GM23338 (cell line): ENCODE results near the gene LDLRAD3. TPM values are rescaled to one million over a fixed set of nuclear protein-coding genes. Genes with fewer than 3 reads are reported as not detected.

Source experiments
- ATAC-seq: fragments of 200-7000 bp; cut with Tn5 transposase; 3 replicates; pipeline ENCODE4 v1.9.1; 2020
- DNase-seq: peaks from one replicate; pipeline ENCODE4 v3.0.0-alpha.2; 2015; ENCODE audit warnings: low spot score
- H2AFZ ChIP-seq: fragments of 200-600 bp; sonication (generic); 2 replicates; pipeline ENCODE4 v1.8.0; 2016; ENCODE audit warnings: antibody characterized with exemption, mild to moderate bottlenecking, moderate library complexity
- H3F3A ChIP-seq: fragments of 200-600 bp; sonication (generic); replicated peaks from 2 replicates; pipeline ENCODE4 v1.8.0; 2017; ENCODE audit warnings: antibody characterized with exemption, mixed run types, low read depth
- H3K27ac ChIP-seq: fragments of 200-600 bp; sonication (generic); 2 replicates; pipeline ENCODE4 v1.6.1; 2016; ENCODE audit warnings: low read depth
- H3K27me3 ChIP-seq: fragments of 200-600 bp; sonication (generic); 2 replicates; pipeline ENCODE4 v1.8.0; 2016; ENCODE audit warnings: mild to moderate bottlenecking, mixed run types, moderate library complexity; ENCODE audit not compliant: insufficient read depth
- H3K36me3 ChIP-seq: fragments of 200-600 bp; sonication (generic); 2 replicates; pipeline ENCODE4 v1.8.0; 2016; ENCODE audit warnings: mild to moderate bottlenecking; ENCODE audit not compliant: insufficient read depth
- H3K4me1 ChIP-seq: fragments of 200-600 bp; sonication (generic); 2 replicates; pipeline ENCODE4 v1.8.0; 2016; ENCODE audit warnings: mild to moderate bottlenecking, moderate library complexity; ENCODE audit not compliant: insufficient read depth
- H3K4me2 ChIP-seq: fragments of 200-600 bp; sonication (generic); 2 replicates; pipeline ENCODE4 v1.7.1; 2017; ENCODE audit warnings: mixed run types
- H3K4me3 ChIP-seq: fragments of 200-600 bp; sonication (generic); 2 replicates; pipeline ENCODE4 v1.6.1; 2016; ENCODE audit warnings: mixed run types
- H3K79me2 ChIP-seq: fragments of 200-600 bp; sonication (generic); replicated peaks from 2 replicates; pipeline ENCODE4 v1.8.0; 2017; ENCODE audit warnings: mild to moderate bottlenecking; ENCODE audit not compliant: insufficient read depth
- H3K9me2 ChIP-seq: fragments of 200-600 bp; sonication (generic); 2 replicates; pipeline ENCODE4 v1.8.0; 2017; ENCODE audit not compliant: insufficient read depth
- H4K20me1 ChIP-seq: fragments of 200-600 bp; sonication (generic); replicated peaks from 2 replicates; pipeline ENCODE4 v1.8.0; 2017; ENCODE audit warnings: mild to moderate bottlenecking; ENCODE audit not compliant: insufficient read depth
- H3K27ac Mint-ChIP-seq: 2 replicates; pipeline ENCODE4 v1.8.0; 2020; ENCODE audit warnings: inconsistent platforms, mild to moderate bottlenecking, moderate library complexity, mixed read lengths
- H3K27me3 Mint-ChIP-seq: 3 replicates; pipeline ENCODE4 v1.8.0; 2022; ENCODE audit warnings: low read depth, mild to moderate bottlenecking, moderate library complexity, mixed read lengths, inconsistent platforms; ENCODE audit not compliant: insufficient read depth, poor library complexity
- H3K36me3 Mint-ChIP-seq: 3 replicates; pipeline ENCODE4 v1.8.0; 2021; ENCODE audit warnings: low read depth, mild to moderate bottlenecking, inconsistent platforms, moderate library complexity, mixed read lengths
- H3K4me1 Mint-ChIP-seq: 3 replicates; pipeline ENCODE4 v1.8.0; 2020; ENCODE audit warnings: mild to moderate bottlenecking, inconsistent platforms, mixed read lengths
- H3K4me3 Mint-ChIP-seq: 3 replicates; pipeline ENCODE4 v1.8.0; 2021; ENCODE audit warnings: moderate library complexity, mild to moderate bottlenecking, inconsistent platforms, mixed read lengths
- H3K9me3 Mint-ChIP-seq: 3 replicates; pipeline ENCODE4 v1.8.0; 2020; ENCODE audit warnings: moderate library complexity, mild to moderate bottlenecking, inconsistent platforms, mixed read lengths
- CREB1 ChIP-seq: fragments of 250-450 bp; sonication (Bioruptor Pico); IDR thresholded peaks from 2 replicates; pipeline ENCODE4 v1.5.0; 2020; ENCODE audit warnings: low read depth, mild to moderate bottlenecking, moderate library complexity
- CTCF ChIP-seq, 2 experiments: fragments of 200-600 bp in 1 of 2; sonication (generic) in 1 of 2; conservative IDR thresholded peaks; 2 replicates each; pipeline versions ENCODE4 v1.5.1 to v1.6.1; 2016 to 2017; ENCODE audit warnings: antibody characterized with exemption in 2 of 2, low read depth in 2 of 2, mild to moderate bottlenecking in 2 of 2, moderate library complexity in 1 of 2
- ETS1 ChIP-seq: IDR thresholded peaks from 2 replicates; pipeline ENCODE4 v1.6.1; 2016; ENCODE audit warnings: antibody characterized with exemption
- EZH2 ChIP-seq: fragments of 200-600 bp; sonication (generic); IDR thresholded peaks from one replicate; pipeline ENCODE4 v1.8.0; 2017; ENCODE audit warnings: antibody characterized with exemption, mild to moderate bottlenecking, low read depth; ENCODE audit not compliant: unreplicated experiment
- EZH2phosphoT487 ChIP-seq: fragments of 200-600 bp; sonication (generic); IDR thresholded peaks from one replicate; pipeline ENCODE4 v1.8.1; 2018; ENCODE audit warnings: antibody characterized with exemption; ENCODE audit not compliant: unreplicated experiment
- JUNB ChIP-seq: IDR thresholded peaks from one replicate; pipeline ENCODE4 v1.6.1; 2016; ENCODE audit warnings: antibody characterized with exemption; ENCODE audit not compliant: unreplicated experiment
- NANOG ChIP-seq: IDR thresholded peaks from 2 replicates; pipeline ENCODE4 v1.6.1; 2016; ENCODE audit warnings: antibody characterized with exemption, borderline replicate concordance
- POLR2AphosphoS5 ChIP-seq: IDR thresholded peaks from 2 replicates; pipeline ENCODE4 v1.6.1; 2016; ENCODE audit warnings: antibody characterized with exemption, low read depth
- REST ChIP-seq: IDR thresholded peaks from one replicate; pipeline ENCODE4 v1.6.1; 2018; ENCODE audit warnings: antibody characterized with exemption; ENCODE audit not compliant: unreplicated experiment
- STAT1 ChIP-seq: IDR thresholded peaks from one replicate; pipeline ENCODE4 v1.6.1; 2016; ENCODE audit warnings: antibody characterized with exemption; ENCODE audit not compliant: unreplicated experiment
- ZNF114 ChIP-seq: fragments of 250-450 bp; sonication (Bioruptor Pico); IDR thresholded peaks from 2 replicates; pipeline ENCODE4 v1.5.0; 2020; ENCODE audit warnings: mild to moderate bottlenecking, moderate library complexity
- ZNF331 ChIP-seq: fragments of 250-450 bp; sonication (Bioruptor Pico); IDR thresholded peaks from 2 replicates; pipeline ENCODE4 v1.5.0; 2020; ENCODE audit warnings: low read depth, mild to moderate bottlenecking, moderate library complexity
- ZNF462 ChIP-seq: fragments of 250-450 bp; sonication (Bioruptor Pico); IDR thresholded peaks from 2 replicates; pipeline ENCODE4 v1.5.0; 2020; ENCODE audit warnings: mild to moderate bottlenecking, moderate library complexity
- polyA plus RNA-seq: library from polyadenylated mRNA; unstranded; fragments of >200 nt; fragmentation: Nextera tagmentation; extraction: Ambion mirVana; gene quantifications from 2 replicates; pipeline ENCODE4 v1.2.1, GENCODE V29; 2016
- total RNA-seq: library from RNA; depleted of rRNA; stranded (reverse); fragments of >200 nt; shearing (Covaris generic); gene quantifications from 2 replicates; pipeline ENCODE4 v1.2.3, GENCODE V29; 2014

The LDLRAD3 gene
- total and polyA plus RNA-seq, 2 experiments from 2014 or later: 8.5 to 19.4 TPM

GRCh38 chr11:35923452-35923851 is 20.4 kb upstream of the LDLRAD3 start:
- Histone ChIP-seq H3K9me2 (peaks cover 7% of the 10 kb centered on the region; the same call in 1 of the 2 replicates), H3K4me3 (no peak overlapping the region), H3K4me1 (no peaks in the 10 kb centered on the region; the same call in 1 of the 2 replicates), H3K36me3 (no peaks in the 10 kb centered on the region), H3K27ac (no peak overlapping the region), H3K27me3 (no peaks in the 10 kb centered on the region), H2AFZ (no peak overlapping the region), H3K79me2 (no peaks in the 10 kb centered on the region), H3F3A (no peaks in the 10 kb centered on the region), H4K20me1 (no peaks in the 10 kb centered on the region), H3K4me2 (no peak overlapping the region)
- Mint-ChIP-seq H3K27me3 (peaks cover 4% of the 10 kb centered on the region), H3K36me3 (no peaks in the 10 kb centered on the region), H3K4me3 (no peak overlapping the region), H3K27ac (no peak overlapping the region), H3K9me3 (no peaks in the 10 kb centered on the region), H3K4me1 (peaks cover 16% of the 10 kb centered on the region)
- DNase-seq (no peak), ATAC-seq (no peak)
- TF ChIP-seq JUNB (no peak), EZH2phosphoT487 (no peak), REST (no peak), EZH2 (no peak), CTCF (conservative IDR thresholded peaks at IDR 0.05; ENCODE audit: low read depth in 2 of 2) (no peak), ZNF331 (CRISPR knock-in tag) (no peak), NANOG (no peak), ZNF462 (CRISPR knock-in tag) (no peak), ETS1 (no peak), ZNF114 (CRISPR knock-in tag) (no peak), STAT1 (no peak), CREB1 (no peak), POLR2AphosphoS5 (no peak)
